Lung (tissue), 12 donors: Measurements from ENCODE around the gene VENTX. TPM values are rescaled to one million over a fixed set of nuclear protein-coding genes. Genes with fewer than 3 reads are reported as not detected.

Experiments used
- ATAC-seq: fragments of 200-7000 bp; cut with Tn5 transposase; one replicate; pipeline ENCODE4 v1.9.1; 2020; ENCODE audit warnings: moderate number of reproducible peaks; ENCODE audit not compliant: insufficient read depth, low FRiP score
- DNase-seq, 3 donors: peaks; one replicate each; pipeline ENCODE4 v3.0.0-alpha.2; 2013 to 2017
- H3K27ac ChIP-seq, 2 donors: one replicate each; pipeline ENCODE4 v1.5.1; 2013; ENCODE audit warnings: mild to moderate bottlenecking in 2 of 2, moderate library complexity in 2 of 2, control low read depth in 1 of 2, inconsistent platforms in 1 of 2, low read depth in 1 of 2, low read length in 1 of 2
- H3K27me3 ChIP-seq, 3 donors: one replicate each; pipeline ENCODE4 v1.5.1; 2013; ENCODE audit warnings: low read length in 2 of 3; ENCODE audit not compliant: control insufficient read depth in 3 of 3, insufficient read depth in 3 of 3
- H3K36me3 ChIP-seq, 4 donors: one replicate each; pipeline ENCODE4 v1.5.1; 2013; ENCODE audit warnings: low read length in 4 of 4, mild to moderate bottlenecking in 1 of 4, moderate library complexity in 1 of 4; ENCODE audit not compliant: control insufficient read depth in 4 of 4, insufficient read depth in 4 of 4
- H3K4me1 ChIP-seq, 5 donors: one replicate each; pipeline ENCODE4 v1.5.1; 2013; ENCODE audit warnings: low read length in 5 of 5, mild to moderate bottlenecking in 2 of 5, moderate library complexity in 1 of 5; ENCODE audit not compliant: control insufficient read depth in 5 of 5, insufficient read depth in 5 of 5
- H3K4me3 ChIP-seq: one replicate; pipeline ENCODE4 v1.5.1; 2013; ENCODE audit warnings: mild to moderate bottlenecking, control low read depth, moderate library complexity
- H3K9ac ChIP-seq, 2 donors: one replicate each; pipeline ENCODE4 v1.5.1; 2013; ENCODE audit warnings: low read length in 2 of 2, control low read depth in 1 of 2; ENCODE audit not compliant: insufficient read depth in 1 of 2
- H3K9me3 ChIP-seq, 4 donors: one replicate each; pipeline ENCODE4 v1.5.1; 2013; ENCODE audit warnings: low read length in 3 of 4, mild to moderate bottlenecking in 1 of 4, moderate library complexity in 1 of 4; ENCODE audit not compliant: control insufficient read depth in 4 of 4, insufficient read depth in 3 of 4
- CTCF ChIP-seq: IDR thresholded peaks from 2 replicates; pipeline ENCODE4 v1.5.1; 2012; ENCODE audit warnings: mild to moderate bottlenecking; ENCODE audit errors: control extremely low read depth, extremely low read depth
- WGBS, 2 donors: extraction: QIAGEN DNeasy Blood & Tissue Kit; methylation state at CpG; one replicate each; pipeline ENCODE4 v1.1.7; 2013; 5-methylcytosine and 5-hydroxymethylcytosine counted together
- polyA plus RNA-seq, 2 donors: library from polyadenylated mRNA; stranded (reverse); fragments of 200-250 nt; gene quantifications; one replicate each; pipeline ENCODE4 v1.2.1, GENCODE V29; 2013
- total RNA-seq, 2 donors: library from RNA; depleted of rRNA in 1 of 2; stranded (reverse); fragments of >200 nt in 1 of 2; gene quantifications; one replicate each; pipeline ENCODE4 v1.2.1, GENCODE V29; 2014 to 2021
- donor health status: control.
- donor health status: control.
- donor health status: Bipolar disorder and iron deficiency.
- donor health status: healthy.
- donor health status: DM: yes; HTN: yes; CAD: no.

Gene VENTX
- total and polyA plus RNA-seq, 4 donors = 0.46 to 4.0 (median 2.4) TPM

DNA sequence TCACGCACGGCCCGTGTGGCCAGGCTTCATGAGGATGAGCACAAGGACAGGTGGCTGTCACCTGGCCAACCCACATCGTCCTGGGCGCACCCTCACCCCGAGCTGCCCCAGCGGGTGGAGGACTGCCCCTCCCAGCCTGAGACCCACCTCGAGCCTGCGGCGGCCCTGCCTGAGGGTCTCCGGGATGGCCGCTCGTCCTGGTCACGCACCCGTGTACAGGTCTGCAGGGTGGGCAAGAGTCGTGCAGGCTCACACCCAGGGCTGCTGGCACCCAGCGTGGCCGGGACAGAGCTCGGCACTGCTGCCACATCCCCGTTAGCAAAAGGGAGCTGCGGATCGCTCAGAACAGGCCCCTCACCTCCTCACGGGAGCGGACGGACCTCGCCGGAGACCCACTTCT lies 22.1 kb upstream of the VENTX start:
- H3K27ac ChIP-seq = no peak overlapping the region
- peaks cover 0 to 8% (median 2%) of the 10 kb centered on the region in 3 donors for H3K27me3 ChIP-seq
- H3K36me3 ChIP-seq = peaks cover 0 to 4% (median 0%) of the 10 kb centered on the region in 4 donors
- no peak for TF ChIP-seq CTCF
- H3K9me3 ChIP-seq = peaks cover 0 to 2% (median 0%) of the 10 kb centered on the region in 4 donors
- 94 to 96% methylated on average over 25 to 27 of the region's 27 CpGs for WGBS, 2 donors
- H3K4me3 ChIP-seq = no peak overlapping the region
- no peak for DNase-seq
- H3K4me1 ChIP-seq = no peaks in the 10 kb centered on the region
- no peak overlapping the region for H3K9ac ChIP-seq
- ATAC-seq = no peak

DNA sequence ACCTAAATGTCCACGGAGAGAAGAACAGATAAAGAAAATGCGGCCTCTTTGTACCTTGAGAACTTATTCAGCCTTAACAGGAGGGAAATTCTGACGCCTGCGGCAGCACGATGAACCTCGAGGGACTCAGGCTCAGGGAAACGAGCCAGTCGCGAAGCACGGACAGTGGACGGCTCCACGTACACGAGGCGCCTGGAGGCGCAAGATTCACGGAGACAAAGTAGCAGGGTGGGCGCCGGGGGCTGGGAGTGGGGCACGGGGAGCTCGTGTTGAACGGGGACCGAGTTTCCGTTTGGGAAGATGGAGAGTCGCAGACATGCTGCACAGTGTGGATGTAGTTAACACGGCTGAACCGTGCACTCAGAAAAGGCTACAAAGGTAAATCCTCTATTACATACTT lies 20.9 kb upstream of the VENTX start:
- Histone ChIP-seq H3K27me3 (peaks cover 4 to 8% (median 5%) of the 10 kb centered on the region in 3 donors), H3K4me3 (no peak overlapping the region), H3K9me3 (peaks cover 0 to 2% (median 0%) of the 10 kb centered on the region in 4 donors), H3K9ac (no peak overlapping the region), H3K36me3 (peaks cover 0 to 3% (median 0%) of the 10 kb centered on the region in 4 donors), H3K27ac (no peak overlapping the region), H3K4me1 (no peaks in the 10 kb centered on the region)
- no peak for TF ChIP-seq CTCF
- ATAC-seq = no peak
- WGBS, 2 donors = 68 to 86% methylated on average over 26 of the region's 26 CpGs
- no peak for DNase-seq

- no peaks in the 10 kb centered on the region for H3K36me3 ChIP-seq
- peaks cover 4 to 8% (median 5%) of the 10 kb centered on the region in 3 donors for H3K27me3 ChIP-seq
- H3K4me1 ChIP-seq = no peaks in the 10 kb centered on the region
- 86 to 91% methylated on average over 25 of the region's 25 CpGs for WGBS, 2 donors
- ATAC-seq (no peak), DNase-seq (no peak)
- no peaks in the 10 kb centered on the region for H3K9me3 ChIP-seq
- TF ChIP-seq CTCF = no peak
- no peak overlapping the region for H3K4me3 ChIP-seq
- no peak overlapping the region for H3K9ac ChIP-seq
- no peak overlapping the region for H3K27ac ChIP-seq
Measured at GRCh38 chr10:133217800-133218589, 19.7 kb upstream of the VENTX start.
